ELR (cell line): ENCODE measurements around the gene UBE2QL1.

Experiments
- DNase-seq: peaks from one replicate; pipeline ENCODE4 v3.0.0-alpha.2; 2015; ENCODE audit warnings: low read depth

UBE2QL1 gene

GRCh38 chr5:6430418-6431028 lies 18.1 kb upstream of the UBE2QL1 start:
- DNase-seq = no peak

DNA sequence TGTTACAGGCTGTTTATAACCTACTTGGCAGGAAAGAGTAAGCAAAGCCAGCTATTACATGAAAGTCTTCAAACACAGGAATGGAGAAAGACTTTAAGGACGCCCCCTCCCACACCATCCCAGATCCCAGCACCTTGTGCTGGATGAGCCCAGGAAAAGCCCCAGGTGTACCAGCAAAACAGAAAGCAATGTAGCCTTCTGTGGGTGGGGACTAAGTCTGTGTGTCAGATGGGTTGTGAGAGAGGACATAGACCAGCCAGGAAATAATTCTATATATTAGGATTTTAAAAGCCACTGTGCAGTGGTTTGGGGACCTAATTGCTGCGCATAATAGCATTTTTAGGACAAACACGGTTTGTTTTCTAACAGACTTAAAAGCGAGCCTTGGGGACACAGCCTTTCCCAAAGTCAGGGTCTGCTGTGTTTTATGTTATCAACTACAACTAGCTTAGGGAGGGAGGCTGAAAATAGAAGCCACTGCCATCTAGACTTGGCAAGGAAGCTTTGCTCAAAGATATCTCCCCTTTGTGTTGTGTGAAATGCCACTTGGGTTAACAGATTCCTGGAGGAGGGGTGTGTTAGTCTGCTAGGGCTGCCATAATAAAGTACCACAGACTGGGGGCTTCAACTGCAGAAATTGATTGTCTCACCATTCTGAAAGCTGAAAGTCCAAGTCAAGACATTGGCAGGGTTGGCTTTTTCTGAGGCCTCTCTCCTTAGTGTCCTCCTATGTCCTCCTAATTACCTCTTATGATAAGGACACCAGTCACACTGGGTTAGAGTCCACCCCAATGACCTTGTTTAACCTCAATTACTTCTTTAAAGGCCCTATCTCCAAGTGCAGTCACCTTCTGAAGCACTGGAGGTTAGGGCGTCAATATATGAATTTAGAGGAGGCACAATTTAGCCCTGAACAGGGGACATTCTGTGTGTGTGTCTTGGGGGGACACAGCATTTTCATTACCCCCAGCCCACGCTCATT lies 17.2 kb upstream of the UBE2QL1 start:
- DNase-seq = no peak

DNA sequence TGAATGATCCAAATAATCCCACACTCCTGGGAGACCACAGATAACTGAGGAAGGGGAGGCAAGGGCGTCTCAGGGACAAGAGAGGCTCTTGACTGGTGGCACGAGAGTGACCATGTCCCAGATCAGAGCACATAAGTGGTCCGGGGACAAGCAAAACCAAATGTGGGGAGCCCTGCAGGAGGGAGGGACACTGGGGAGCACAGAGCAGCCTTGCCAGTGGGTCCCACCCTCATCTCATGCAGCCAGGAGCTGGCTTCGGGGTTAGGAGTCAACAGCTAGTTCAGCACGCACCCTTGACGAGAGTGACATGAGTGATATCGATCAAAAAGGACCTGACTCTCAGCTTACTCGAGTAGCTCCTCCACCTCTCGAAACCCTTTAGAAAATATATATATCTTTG lies 16.5 kb upstream of the UBE2QL1 start:
- DNase-seq = no peak

GRCh38 chr5:6434731-6435130 lies 13.9 kb upstream of the UBE2QL1 start:
- no peak for DNase-seq

DNA sequence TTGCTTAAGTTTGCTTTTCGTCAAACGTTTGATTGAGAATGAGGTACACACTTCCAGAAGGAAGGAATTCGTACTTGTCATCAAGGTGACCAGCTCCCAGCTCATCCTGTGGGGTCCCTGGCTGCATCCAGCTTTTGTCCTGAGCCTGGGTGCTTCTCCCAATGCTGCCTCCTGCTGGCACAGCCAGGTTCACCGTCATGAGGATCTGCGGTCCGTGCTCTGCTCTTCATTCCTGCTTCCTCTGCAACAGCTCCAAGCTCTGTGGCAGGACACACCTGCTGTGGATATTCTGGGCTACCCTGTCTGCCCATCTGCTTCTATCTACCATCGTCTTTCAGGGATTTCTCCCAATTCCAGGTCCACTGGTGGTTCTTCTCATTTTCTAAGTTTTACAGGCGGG lies 13.3 kb upstream of the UBE2QL1 start:
- peak; percentile 15 for DNase-seq

DNA sequence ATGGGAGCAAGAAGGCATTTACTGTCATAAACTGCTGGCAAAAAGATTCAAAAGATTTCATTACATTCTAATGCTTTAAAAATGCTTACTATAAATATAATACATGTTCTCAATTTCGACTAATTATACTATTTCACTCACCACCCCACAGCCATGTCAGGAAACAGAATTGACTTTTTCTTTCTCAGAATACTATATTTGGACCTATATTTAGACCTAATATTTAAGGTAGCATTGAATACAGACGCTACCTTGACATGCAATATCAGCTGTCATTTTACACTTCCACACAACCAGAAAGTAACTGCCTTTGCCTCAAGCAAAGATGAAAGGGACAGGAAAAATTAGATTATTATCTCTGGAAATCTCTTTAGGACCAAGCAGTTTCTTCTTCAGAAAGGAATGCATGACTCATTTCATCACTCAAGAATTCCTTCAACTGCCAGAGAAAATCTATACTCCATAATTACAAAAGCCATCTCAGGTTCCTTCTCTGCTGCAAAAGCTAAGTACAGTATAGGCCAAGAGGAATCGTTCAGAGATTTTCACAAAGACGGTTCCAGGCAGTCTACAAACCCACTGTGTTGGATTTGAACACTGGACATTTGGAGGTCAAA lies 11.8 kb upstream of the UBE2QL1 start:
- peak; percentile 6 for DNase-seq

GRCh38 chr5:6439588-6440550 lies 8.8 kb upstream of the UBE2QL1 start:
- peak; percentile 8 for DNase-seq

DNA sequence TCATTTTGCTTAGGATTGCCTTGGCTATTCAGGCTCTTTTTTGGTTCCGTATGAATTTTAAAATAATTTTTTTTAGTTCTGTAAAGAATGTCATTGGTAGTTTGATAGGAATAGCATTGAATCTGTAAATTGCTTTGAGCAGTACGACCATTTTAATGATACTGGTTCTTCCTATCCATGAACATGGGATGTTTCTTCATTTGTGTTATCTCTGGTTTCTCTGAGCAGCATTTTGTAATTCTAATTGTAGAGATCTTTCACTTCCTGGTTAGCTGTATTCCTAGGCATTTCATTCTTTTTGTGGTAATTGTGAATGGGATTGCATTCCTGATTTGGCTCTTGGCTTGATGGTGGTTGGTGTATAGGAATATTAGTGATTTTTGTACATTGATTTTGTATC lies 6.3 kb upstream of the UBE2QL1 start:
- no peak for DNase-seq

- DNase-seq = no peak
These were observed 5.3 kb upstream of the UBE2QL1 start for GRCh38 chr5:6443326-6443725.

GRCh38 chr5:6446042-6446441 lies 2.6 kb upstream of the UBE2QL1 start:
- no peak for DNase-seq

DNA sequence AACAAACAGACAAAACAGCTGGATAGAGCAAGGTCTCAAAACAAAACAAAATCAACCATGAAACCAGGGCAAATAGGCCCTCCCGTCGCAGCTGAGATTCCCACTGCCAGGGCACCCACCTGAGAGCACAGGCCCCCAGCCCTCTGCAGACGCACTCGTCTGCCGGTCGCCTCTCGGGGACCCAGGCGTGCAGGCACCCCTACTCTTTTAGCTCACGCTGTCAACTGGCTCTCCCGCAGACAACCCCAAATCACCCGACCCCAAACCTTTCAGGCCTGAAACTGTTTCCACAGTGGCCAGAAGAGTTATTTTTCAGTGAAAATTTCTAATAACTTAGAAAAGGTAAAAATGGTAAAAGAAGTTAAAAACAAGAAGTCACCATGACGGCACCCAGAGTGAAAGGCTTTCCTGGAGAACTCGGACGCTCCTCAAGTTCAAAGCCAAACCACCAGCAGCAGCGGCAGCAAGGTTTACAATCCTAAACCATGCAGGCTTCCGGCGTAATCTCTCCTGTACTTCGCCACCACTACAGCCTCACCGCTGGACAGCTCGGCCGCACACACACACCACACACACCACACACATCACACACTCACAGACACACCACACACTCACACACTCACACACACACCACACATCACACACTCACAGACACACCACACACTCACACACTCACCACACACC lies 1.9 kb upstream of the UBE2QL1 start:
- peak; percentile 5 for DNase-seq

DNA sequence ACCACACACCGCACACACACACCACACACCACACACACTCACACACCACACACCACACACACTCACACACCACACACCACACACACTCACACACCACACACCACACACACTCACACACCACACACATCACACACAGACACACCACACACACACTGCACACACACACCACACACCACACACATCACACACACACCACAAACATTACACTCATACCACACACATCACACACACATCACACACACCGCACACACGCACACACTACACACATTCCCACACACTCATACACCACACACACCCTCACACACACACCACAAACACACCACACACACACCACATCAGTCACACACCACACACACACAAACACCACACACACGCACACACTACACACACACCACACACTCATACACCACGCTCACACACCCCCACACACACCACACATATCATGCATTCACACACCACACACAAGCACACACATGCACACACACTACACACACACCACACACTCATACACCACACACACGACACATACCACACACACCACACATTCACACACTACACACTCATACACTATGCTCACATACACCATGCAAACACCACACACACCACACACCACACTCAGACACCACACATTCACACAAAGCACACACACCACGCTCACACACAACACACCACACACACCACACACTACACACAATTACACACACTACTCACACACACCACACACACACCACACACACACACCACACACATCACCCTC lies 1.1 kb upstream of the UBE2QL1 start:
- DNase-seq = no peak

GRCh38 chr5:6448141-6448491 lies 543 bp upstream of the UBE2QL1 start:
- no peak for DNase-seq

GRCh38 chr5:6449465-6450158 lies 953 bp downstream of the UBE2QL1 start:
- DNase-seq = no peak

- no peak for DNase-seq
These were observed 1.7 kb downstream of the UBE2QL1 start for GRCh38 chr5:6450319-6450833.

GRCh38 chr5:6452622-6453504 lies 4.2 kb downstream of the UBE2QL1 start:
- no peak for DNase-seq

DNA sequence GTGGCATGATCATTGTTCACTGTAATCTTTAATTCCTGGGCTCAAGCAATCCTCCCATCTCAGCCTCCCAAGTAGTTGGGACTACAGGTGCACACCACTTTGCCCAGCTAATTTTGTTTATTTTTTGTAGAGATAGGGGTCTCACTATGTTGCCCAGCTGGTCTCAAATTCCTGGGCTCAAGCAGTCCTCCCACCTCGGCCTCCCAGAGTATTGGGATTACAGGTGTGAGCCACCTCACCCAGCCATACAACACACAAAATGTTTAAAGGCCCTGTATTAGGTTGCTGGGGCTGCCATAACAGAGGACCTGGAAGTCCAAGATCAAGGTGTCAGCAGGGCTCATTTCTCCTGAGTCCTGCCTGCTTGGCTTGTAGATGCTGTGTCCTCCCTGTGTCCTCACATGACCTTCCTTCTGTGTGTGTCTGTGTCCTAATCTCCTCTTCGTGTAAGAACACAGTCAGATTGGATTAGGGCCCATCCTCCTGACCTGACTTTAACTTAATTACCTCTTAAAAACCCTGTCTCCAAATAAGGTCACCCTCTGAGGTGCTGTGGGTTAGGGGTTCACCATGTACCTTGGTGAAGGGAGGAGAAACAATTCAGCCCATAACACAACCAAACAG lies 5.4 kb downstream of the UBE2QL1 start:
- DNase-seq = no peak

- no peak for DNase-seq
These were observed 6.0 kb downstream of the UBE2QL1 start for GRCh38 chr5:6454628-6455053.
